ENCODE results near the gene ZNF92.
"Not testable (repeated sequence)": the region's sequence is repeated elsewhere in the genome, so short reads cannot be mapped to it uniquely, and the experiment has no call there.

Gene ZNF92

DNA sequence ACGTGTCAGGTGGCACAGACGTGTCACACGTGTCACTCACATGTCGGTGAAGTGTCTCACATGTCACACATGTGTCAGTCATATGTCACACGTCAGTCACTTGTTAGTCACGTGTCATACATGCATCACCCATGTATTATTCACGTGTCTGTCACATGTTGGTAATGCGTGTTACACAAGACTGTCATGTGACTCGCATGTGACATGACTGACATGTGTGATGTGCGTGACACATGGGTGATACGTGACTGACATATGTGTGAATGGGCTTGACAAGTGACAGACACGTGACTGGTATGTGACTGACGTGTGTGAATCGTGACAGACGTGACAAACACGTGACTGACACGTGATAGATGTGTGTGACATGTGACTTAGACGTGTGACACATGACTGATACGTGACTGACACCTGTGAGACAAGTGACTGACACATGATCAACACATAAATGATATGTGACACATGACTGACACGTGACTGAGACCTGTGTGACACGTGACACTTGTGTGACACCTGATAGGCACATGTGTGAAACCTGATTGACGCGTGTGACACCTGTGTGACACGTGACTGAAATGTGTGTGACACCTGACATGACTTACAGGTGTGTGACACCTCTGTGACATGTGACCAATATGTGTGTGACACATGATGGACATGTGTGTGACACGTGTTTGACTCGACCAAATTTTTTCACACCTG is 56.1 kb downstream of the ZNF92 start:
- no peak for FAIRE-seq

DNA sequence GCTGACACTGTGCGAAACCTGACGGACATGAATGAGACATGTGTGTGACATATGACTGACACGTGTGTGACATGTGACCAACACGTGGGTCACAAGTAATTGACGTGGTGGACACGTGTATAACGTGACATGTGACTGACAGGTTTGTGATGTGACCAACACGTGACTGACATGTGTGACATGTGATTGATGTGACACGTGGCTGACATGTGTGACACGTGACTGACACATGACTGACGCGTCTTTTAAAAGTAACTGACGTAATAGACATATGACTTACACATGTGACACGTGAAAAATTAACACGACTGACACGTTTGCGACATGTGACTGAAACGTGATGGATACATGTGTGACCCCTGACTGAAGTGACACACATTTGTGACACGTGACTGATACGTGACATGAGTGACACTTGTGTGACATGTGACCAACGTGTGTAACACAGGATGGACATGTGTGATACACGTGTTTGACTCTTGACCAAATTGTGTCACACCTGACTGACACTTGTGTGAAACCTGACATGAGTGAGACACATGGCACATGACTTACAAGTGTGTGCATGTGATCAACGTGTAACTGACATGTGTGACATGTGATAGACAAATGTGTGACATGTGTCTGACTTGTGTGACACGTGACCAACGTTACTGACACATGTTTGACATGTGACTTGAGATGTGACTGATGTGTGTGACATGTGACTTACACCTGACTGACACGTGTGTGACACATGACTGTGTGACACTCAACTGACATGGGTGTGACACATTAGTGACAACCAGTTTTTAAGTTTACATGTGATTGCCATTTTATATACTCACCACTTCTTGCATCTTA is 56.9 kb downstream of the ZNF92 start:
- FAIRE-seq: no peak

GRCh38 chr7:65434307-65434706 is 60.7 kb downstream of the ZNF92 start:
- no peak for FAIRE-seq

GRCh38 chr7:65436163-65436562 is 62.5 kb downstream of the ZNF92 start:
- FAIRE-seq: no peak

- FAIRE-seq: no peak
Observed at GRCh38 chr7:65438598-65438997, 64.9 kb downstream of the ZNF92 start.

GRCh38 chr7:65441010-65441409 is 67.4 kb downstream of the ZNF92 start:
- FAIRE-seq: no peak

DNA sequence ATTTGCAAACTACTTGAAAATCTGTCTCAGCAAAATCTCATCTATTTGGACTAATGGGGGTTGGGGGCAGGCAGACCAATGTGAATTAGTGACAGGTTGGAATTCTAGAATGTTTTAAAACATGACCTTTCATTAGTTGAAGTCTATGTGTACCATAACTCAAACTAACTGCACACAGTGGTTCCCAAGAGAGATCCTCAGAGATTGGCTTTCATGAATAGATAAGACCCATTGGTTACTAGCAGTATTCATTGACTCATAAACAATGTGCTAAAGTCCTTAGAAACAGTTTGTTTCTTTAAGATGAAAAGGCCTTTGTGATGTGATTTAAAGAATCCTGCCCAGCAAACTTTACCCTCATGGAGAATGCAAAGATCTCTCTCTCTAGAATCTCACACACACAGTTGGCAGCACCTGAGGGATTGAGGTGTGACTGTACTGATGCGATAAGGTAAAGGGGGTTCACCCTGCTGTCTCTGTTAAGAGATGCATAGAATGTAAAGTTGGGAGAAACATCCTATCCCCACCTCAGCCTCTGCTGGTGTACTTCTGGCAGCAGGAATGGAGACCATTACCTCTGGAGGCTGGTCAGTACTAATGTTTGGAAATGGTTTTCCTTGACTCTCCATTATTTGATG is 70.7 kb downstream of the ZNF92 start:
- no peak for FAIRE-seq

- FAIRE-seq: no peak
Observed at GRCh38 chr7:65444899-65445823, 71.5 kb downstream of the ZNF92 start.

DNA sequence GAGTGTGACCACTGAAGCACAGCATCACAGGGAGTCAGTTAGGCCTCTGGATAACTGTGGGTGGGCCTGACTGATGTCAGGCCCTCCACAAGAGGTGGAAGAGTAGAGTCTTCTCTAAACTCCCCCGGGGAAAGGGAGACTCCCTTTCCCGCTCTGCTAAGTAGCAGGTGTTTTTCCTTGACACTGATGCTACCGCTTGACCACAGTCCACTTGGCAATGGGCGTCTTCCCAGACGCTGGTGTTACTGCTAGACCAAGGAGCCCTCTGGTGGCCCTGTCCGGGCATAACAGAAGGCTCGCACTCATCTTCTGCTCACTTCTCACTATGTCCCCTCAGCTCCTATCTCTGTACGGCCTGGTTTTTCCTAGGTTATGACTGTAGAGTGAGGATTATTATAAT is 73.4 kb downstream of the ZNF92 start:
- FAIRE-seq: not testable (repeated sequence)

DNA sequence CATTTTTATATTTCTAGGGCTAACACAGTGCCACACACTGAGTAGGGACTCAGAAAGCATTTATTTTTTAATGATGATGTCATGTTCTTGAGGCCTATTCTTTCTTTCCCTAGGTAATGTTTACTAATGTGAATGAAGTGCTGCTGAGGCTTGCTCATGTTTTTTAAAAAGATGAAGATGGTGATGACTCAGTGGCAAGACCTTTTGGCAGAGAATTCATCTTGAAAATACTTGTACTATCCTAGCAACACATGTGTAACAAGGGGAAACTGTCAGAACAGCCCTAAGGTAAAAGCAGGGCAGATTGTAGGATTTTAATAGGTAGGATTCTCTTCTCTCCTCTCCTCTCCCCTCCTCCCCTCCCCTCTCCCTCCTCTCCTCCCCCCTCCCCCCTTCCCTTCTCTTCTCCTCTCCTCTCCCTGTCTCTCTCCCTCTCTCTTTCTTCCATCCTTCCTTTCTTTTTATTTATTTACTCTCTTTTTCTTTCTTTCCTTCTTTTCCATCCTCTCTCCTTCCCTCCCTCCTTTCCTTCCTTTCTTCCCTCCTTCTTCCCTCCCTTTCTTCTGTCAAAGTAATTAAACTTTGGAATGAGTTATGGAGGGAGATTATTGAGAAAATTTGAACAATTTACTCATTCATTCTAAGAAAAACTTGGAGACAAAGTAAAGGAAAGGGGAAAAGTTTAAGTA is 75.3 kb downstream of the ZNF92 start:
- FAIRE-seq: no peak

GRCh38 chr7:65449505-65449852 is 75.8 kb downstream of the ZNF92 start:
- no peak for FAIRE-seq
